Left ventricle myocardium inferior (tissue), 1 donor: ENCODE data around the gene PIK3CA. TPM values are rescaled to one million over a fixed set of nuclear protein-coding genes. Genes with fewer than 3 reads are reported as not detected.

ENCODE experiments used
- DNase-seq: peaks from one replicate; pipeline ENCODE4 v3.0.0-alpha.2; 2020
- H3K27ac ChIP-seq: fragments of 200-600 bp; replicated peaks from 2 replicates; pipeline ENCODE4 v1.8.0; 2021
- H3K27me3 ChIP-seq: fragments of 200-600 bp; 2 replicates; pipeline ENCODE4 v1.8.0; 2021; ENCODE audit warnings: low read depth
- H3K36me3 ChIP-seq: fragments of 200-600 bp; 2 replicates; pipeline ENCODE4 v1.8.0; 2021
- H3K4me1 ChIP-seq: fragments of 200-600 bp; 2 replicates; pipeline ENCODE4 v1.8.0; 2021
- H3K4me3 ChIP-seq: fragments of 200-600 bp; 2 replicates; pipeline ENCODE4 v1.8.0; 2021; ENCODE audit warnings: mild to moderate bottlenecking, moderate library complexity
- H3K9me3 ChIP-seq: fragments of 200-600 bp; replicated peaks from 2 replicates; pipeline ENCODE4 v1.8.0; 2021
- CTCF ChIP-seq: fragments of 200-600 bp; IDR thresholded peaks from 2 replicates; pipeline ENCODE4 v1.8.0; 2021; ENCODE audit warnings: antibody characterized with exemption, mild to moderate bottlenecking, borderline replicate concordance
- intact Hi-C: fragments of 100-400 bp; cut with micrococcal nuclease; formaldehyde crosslinking; loops from one replicate; pipeline ENCODE4 v1.11.0; 2022
- total RNA-seq: library from RNA; stranded (reverse); fragmentation: NEBNext Ultra II Directional; extraction: Animal tissue kit (Norgen Biotek cat#: 25700); gene quantifications from one replicate; pipeline ENCODE4 v1.2.1, GENCODE V29; 2021
- donor health status: DM: no; HTN: yes; CAD: no; lungs with severe emphysema.

PIK3CA gene
- total RNA-seq, 1 donor from 2014 or later: 19.6 TPM

GRCh38 chr3:179260949-179261765 lies 113.0 kb downstream of the PIK3CA start:
- intact Hi-C loops: no loop called here
- peak overlapping the region; percentile 73 for H3K27ac ChIP-seq
- no peak for TF ChIP-seq CTCF
- peaks cover 23% of the 10 kb centered on the region for H3K9me3 ChIP-seq
- H3K36me3 ChIP-seq: no peaks in the 10 kb centered on the region
- no peaks in the 10 kb centered on the region for H3K27me3 ChIP-seq
- peak; percentile 83 for DNase-seq
- peak overlapping the region; percentile 86 for H3K4me3 ChIP-seq
- H3K4me1 ChIP-seq: peaks cover 10% of the 10 kb centered on the region

- no peak for TF ChIP-seq CTCF
- intact Hi-C loops: no loop called here
- Histone ChIP-seq H3K4me1 (peaks cover 16% of the 10 kb centered on the region), H3K9me3 (peaks cover 20% of the 10 kb centered on the region), H3K27ac (no peak overlapping the region), H3K36me3 (no peaks in the 10 kb centered on the region), H3K27me3 (no peaks in the 10 kb centered on the region), H3K4me3 (no peak overlapping the region)
- DNase-seq: no peak
Measured at GRCh38 chr3:179263134-179263533, 115.0 kb downstream of the PIK3CA start.

GRCh38 chr3:179264449-179264848 lies 116.3 kb downstream of the PIK3CA start:
- TF ChIP-seq CTCF: no peak
- Histone ChIP-seq H3K9me3 (peaks cover 6% of the 10 kb centered on the region), H3K27ac (no peak overlapping the region), H3K4me3 (no peak overlapping the region), H3K4me1 (peaks cover 24% of the 10 kb centered on the region), H3K27me3 (no peaks in the 10 kb centered on the region), H3K36me3 (no peaks in the 10 kb centered on the region)
- no peak for DNase-seq
- intact Hi-C loops: no loop called here

- peaks cover 24% of the 10 kb centered on the region for H3K4me1 ChIP-seq
- H3K27ac ChIP-seq: no peak overlapping the region
- DNase-seq: no peak
- no peak for TF ChIP-seq CTCF
- intact Hi-C loops: no loop called here
- H3K4me3 ChIP-seq: no peak overlapping the region
- no peaks in the 10 kb centered on the region for H3K36me3 ChIP-seq
- no peaks in the 10 kb centered on the region for H3K27me3 ChIP-seq
- H3K9me3 ChIP-seq: no peaks in the 10 kb centered on the region
Measured at GRCh38 chr3:179265092-179265491, 116.9 kb downstream of the PIK3CA start.

- Histone ChIP-seq H3K4me1 (peaks cover 22% of the 10 kb centered on the region), H3K27me3 (no peaks in the 10 kb centered on the region), H3K9me3 (no peaks in the 10 kb centered on the region), H3K36me3 (no peaks in the 10 kb centered on the region), H3K27ac (no peak overlapping the region), H3K4me3 (no peak overlapping the region)
- intact Hi-C loops: no loop called here
- DNase-seq: no peak
- TF ChIP-seq CTCF: no peak
Measured at GRCh38 chr3:179265875-179266274, 117.7 kb downstream of the PIK3CA start.
